AG04449 (cell line): ENCODE measurements around the gene UVRAG.

Experiments used
- CTCF ChIA-PET: fragments of 350-600 bp; formaldehyde crosslinking; extraction: SDS; loops from one replicate; lab custom pipeline; 2021; ENCODE audit warnings: antibody characterized with exemption; lab: Yijun Ruan, JAX
- POLR2A ChIA-PET: fragments of 400-600, 350-600 bp; formaldehyde crosslinking; extraction: SDS; loops from one replicate; lab custom pipeline; 2020; ENCODE audit warnings: antibody characterized with exemption, inconsistent platforms; lab: Yijun Ruan, JAX
- DNase-seq: peaks from one replicate; pipeline ENCODE4 v3.0.0-alpha.2; 2010; ENCODE audit warnings: low read depth, low spot score
- H3K4me3 ChIP-seq: 2 replicates; pipeline ENCODE4 v1.5.1; 2011; ENCODE audit warnings: low read depth, mild to moderate bottlenecking, control low read depth, low read length
- CTCF ChIP-seq: IDR thresholded peaks from one replicate; pipeline ENCODE4 v1.5.1; 2011; ENCODE audit warnings: mild to moderate bottlenecking, moderate library complexity, low read length, control low read depth, inconsistent platforms; ENCODE audit not compliant: insufficient read depth; ENCODE audit errors: missing control alignments

The UVRAG gene

GRCh38 chr11:75982309-75982708 lies 167.3 kb downstream of the UVRAG start:
- ChIA-PET CTCF (no interaction called here), POLR2A (no interaction called here)
- DNase-seq = no peak
- H3K4me3 ChIP-seq = no peak overlapping the region
- TF ChIP-seq CTCF = no peak

- TF ChIP-seq CTCF = no peak
- ChIA-PET POLR2A (no interaction called here), CTCF (no interaction called here)
- no peak overlapping the region for H3K4me3 ChIP-seq
- DNase-seq = no peak
Measured at GRCh38 chr11:75986966-75987365, 172.0 kb downstream of the UVRAG start.

GRCh38 chr11:75993126-75993525 lies 178.1 kb downstream of the UVRAG start:
- no peak for DNase-seq
- TF ChIP-seq CTCF = no peak
- POLR2A ChIA-PET = no interaction called here
- no peak overlapping the region for H3K4me3 ChIP-seq
- CTCF ChIA-PET = interaction anchor here (1.4 kb wide), 1 partner anchor 9 kb away, joined by 4 read pairs; no protein-coding TSS in a partner anchor

GRCh38 chr11:75994616-75995015 lies 179.6 kb downstream of the UVRAG start:
- CTCF ChIA-PET = interaction anchor here (0.9 to 1.6 kb wide), 2 partner anchors 9 to 97 kb away, joined by 3 to 5 read pairs; no protein-coding TSS in a partner anchor
- no peak overlapping the region for H3K4me3 ChIP-seq
- TF ChIP-seq CTCF = no peak
- POLR2A ChIA-PET = no interaction called here
- DNase-seq = no peak

- DNase-seq = no peak
- CTCF ChIA-PET = interaction anchor here (1.6 kb wide), 1 partner anchor 37 kb away, joined by 4 read pairs; no protein-coding TSS in a partner anchor
- POLR2A ChIA-PET = no interaction called here
- no peak overlapping the region for H3K4me3 ChIP-seq
- no peak for TF ChIP-seq CTCF
Measured at GRCh38 chr11:75996523-75997442, 181.8 kb downstream of the UVRAG start.

GRCh38 chr11:76004400-76004799 lies 189.4 kb downstream of the UVRAG start:
- H3K4me3 ChIP-seq = no peak overlapping the region
- ChIA-PET CTCF (interaction anchor here (1.3 kb wide), 1 partner anchor 10 kb away, joined by 5 read pairs; no protein-coding TSS in a partner anchor), POLR2A (no interaction called here)
- DNase-seq = no peak
- TF ChIP-seq CTCF = no peak
